WTC11 (cell line): ENCODE results near the gene ARSB. TPM values are rescaled to one million over a fixed set of nuclear protein-coding genes. Genes with fewer than 3 reads are reported as not detected.

Experiments
- ATAC-seq: fragments of 200-7000 bp; cut with Tn5 transposase; 2 replicates; pipeline ENCODE4 v1.10.0; 2021; ENCODE audit warnings: mild to moderate bottlenecking, moderate library complexity
- CTCF ChIA-PET: fragments of 300-600 bp; sonication (Branson Sonifier 250); formaldehyde crosslinking; loops from one replicate; lab custom pipeline; 2021; ENCODE audit warnings: antibody characterized with exemption; lab: Charles Lee
- POLR2A ChIA-PET: fragments of 350-600 bp; sonication (Branson Sonifier 250); formaldehyde crosslinking; loops from one replicate; lab custom pipeline; 2021; ENCODE audit warnings: antibody characterized with exemption; lab: Charles Lee
- DNase-seq: peaks from one replicate; pipeline ENCODE4 v3.0.0; 2021; ENCODE audit warnings: low spot score
- H3K27ac Mint-ChIP-seq: 2 replicates; pipeline ENCODE4 v1.8.0; 2021; ENCODE audit warnings: mixed read lengths
- H3K27me3 Mint-ChIP-seq: 2 replicates; pipeline ENCODE4 v1.8.0; 2021; ENCODE audit warnings: low read depth, mild to moderate bottlenecking, moderate library complexity, mixed read lengths
- H3K36me3 Mint-ChIP-seq: 2 replicates; pipeline ENCODE4 v1.8.0; 2021; ENCODE audit warnings: mixed read lengths
- H3K4me1 Mint-ChIP-seq: 2 replicates; pipeline ENCODE4 v1.8.0; 2022; ENCODE audit warnings: mixed read lengths
- H3K4me3 Mint-ChIP-seq: 2 replicates; pipeline ENCODE4 v1.8.0; 2021; ENCODE audit warnings: mild to moderate bottlenecking, moderate library complexity, mixed read lengths
- H3K9me3 Mint-ChIP-seq: 2 replicates; pipeline ENCODE4 v1.8.0; 2021; ENCODE audit warnings: mixed read lengths
- AFF4 ChIP-seq: sonication (generic); formaldehyde crosslinking; IDR thresholded peaks from 2 replicates; pipeline ENCODE4 v1.8.1; 2023; ENCODE audit warnings: mild to moderate bottlenecking, missing genetic modification reagents, borderline replicate concordance
- AR ChIP-seq: fragments of 250-450 bp; sonication (Bioruptor Pico); IDR thresholded peaks from 2 replicates; pipeline ENCODE4 v1.9.0; 2021; ENCODE audit warnings: mild to moderate bottlenecking
- CREB1 ChIP-seq: sonication (generic); formaldehyde crosslinking; IDR thresholded peaks from 2 replicates; pipeline ENCODE4 v1.8.0; 2023; ENCODE audit warnings: mild to moderate bottlenecking, missing genetic modification reagents
- GABPB1 ChIP-seq: sonication (generic); formaldehyde crosslinking; IDR thresholded peaks from 2 replicates; pipeline ENCODE4 v1.8.1; 2023; ENCODE audit warnings: mild to moderate bottlenecking, missing genetic modification reagents
- GTF2I ChIP-seq: fragments of 250-450 bp; sonication (Bioruptor Pico); conservative IDR thresholded peaks from 2 replicates; pipeline ENCODE4 v1.4.0; 2021; ENCODE audit warnings: mild to moderate bottlenecking
- HMGXB4 ChIP-seq: sonication (generic); formaldehyde crosslinking; IDR thresholded peaks from 2 replicates; pipeline ENCODE4 v1.8.1; 2023; ENCODE audit warnings: mild to moderate bottlenecking, moderate library complexity, missing genetic modification reagents
- NR3C1 ChIP-seq: sonication (generic); formaldehyde crosslinking; conservative IDR thresholded peaks from 2 replicates; pipeline ENCODE4 v1.8.1; 2023; ENCODE audit warnings: low read depth, mild to moderate bottlenecking, missing genetic modification reagents
- ZNF281 ChIP-seq: sonication (generic); formaldehyde crosslinking; IDR thresholded peaks from 2 replicates; pipeline ENCODE4 v1.8.0; 2023; ENCODE audit warnings: mild to moderate bottlenecking, missing genetic modification reagents
- ZNF396 ChIP-seq: fragments of 250-450 bp; sonication (Bioruptor Pico); IDR thresholded peaks from 2 replicates; pipeline ENCODE4 v1.8.0; 2021; ENCODE audit warnings: mild to moderate bottlenecking, moderate library complexity, borderline replicate concordance
- ZNF425 ChIP-seq: fragments of 250-450 bp; sonication (Bioruptor Pico); conservative IDR thresholded peaks from 2 replicates; pipeline ENCODE4 v1.9.0; 2021; ENCODE audit warnings: mild to moderate bottlenecking
- total RNA-seq: library from RNA; stranded (reverse); gene quantifications from 3 replicates; pipeline ENCODE4 v1.2.3, GENCODE V29; 2021
- TF ChIP-seq, protein P1 (sequence below): sonication (generic); formaldehyde crosslinking; IDR thresholded peaks from 2 replicates; pipeline ENCODE4 v1.8.1; 2022; ENCODE audit warnings: low read depth, mild to moderate bottlenecking, moderate library complexity, missing genetic modification reagents, borderline replicate concordance
- TF ChIP-seq, protein P2 (sequence below): sonication (generic); formaldehyde crosslinking; IDR thresholded peaks from 2 replicates; pipeline ENCODE4 v1.8.1; 2023; ENCODE audit warnings: mild to moderate bottlenecking, missing genetic modification reagents
- TF ChIP-seq, protein P3 (sequence below): sonication (generic); formaldehyde crosslinking; IDR thresholded peaks from 2 replicates; pipeline ENCODE4 v1.8.0; 2022; ENCODE audit warnings: mild to moderate bottlenecking, missing genetic modification reagents
- TF ChIP-seq, protein P4 (sequence below): sonication (generic); formaldehyde crosslinking; IDR thresholded peaks from 2 replicates; pipeline ENCODE4 v1.8.1; 2022; ENCODE audit warnings: mild to moderate bottlenecking, missing genetic modification reagents, moderate library complexity, borderline replicate concordance

The ARSB gene
- total RNA-seq, 1 experiment from 2014 or later = 9.7 TPM

DNA sequence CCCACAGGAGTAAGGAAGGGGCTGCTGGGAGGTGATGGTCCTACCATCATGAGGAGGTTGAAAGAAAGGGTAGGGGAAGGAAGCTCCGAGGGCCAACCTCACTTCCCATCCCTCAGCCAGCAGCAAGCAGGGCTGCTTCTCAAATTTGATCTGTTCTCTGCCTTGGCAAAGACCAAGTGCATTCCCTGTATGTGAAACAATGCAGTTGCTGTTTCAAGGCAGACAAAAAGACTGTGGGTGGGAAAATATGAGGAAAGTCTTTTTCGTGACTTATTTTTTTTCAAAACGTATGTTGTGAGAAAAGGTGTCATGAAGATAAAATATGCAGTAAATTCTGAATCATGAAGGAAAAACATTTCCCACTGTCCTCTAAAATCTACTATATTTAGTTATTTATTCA lies 165.9 kb downstream of the ARSB start:
- ATAC-seq (no peak), DNase-seq (no peak)
- 0 out of 2 replicates have a peak, but pooled peaks cover 6% of the 10 kb centered on the region for H3K4me1 Mint-ChIP-seq
- no peak overlapping the region; the same call in 1 of the 2 replicates for H3K27ac Mint-ChIP-seq
- ChIA-PET POLR2A (no interaction called here), CTCF (interaction anchor here (0.9 kb wide), 1 partner anchor 15 kb away, joined by 3 read pairs; no protein-coding TSS in a partner anchor)
- H3K27me3 Mint-ChIP-seq = no peaks in the 10 kb centered on the region; the same call in 1 of the 2 replicates
- H3K36me3 Mint-ChIP-seq = no peaks in the 10 kb centered on the region
- no peak overlapping the region for H3K4me3 Mint-ChIP-seq
- TF ChIP-seq, protein P1, sequence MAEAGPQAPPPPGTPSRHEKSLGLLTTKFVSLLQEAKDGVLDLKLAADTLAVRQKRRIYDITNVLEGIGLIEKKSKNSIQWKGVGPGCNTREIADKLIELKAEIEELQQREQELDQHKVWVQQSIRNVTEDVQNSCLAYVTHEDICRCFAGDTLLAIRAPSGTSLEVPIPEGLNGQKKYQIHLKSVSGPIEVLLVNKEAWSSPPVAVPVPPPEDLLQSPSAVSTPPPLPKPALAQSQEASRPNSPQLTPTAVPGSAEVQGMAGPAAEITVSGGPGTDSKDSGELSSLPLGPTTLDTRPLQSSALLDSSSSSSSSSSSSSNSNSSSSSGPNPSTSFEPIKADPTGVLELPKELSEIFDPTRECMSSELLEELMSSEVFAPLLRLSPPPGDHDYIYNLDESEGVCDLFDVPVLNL (CRISPR knock-in tag) = no peak
- TF ChIP-seq, protein P2, sequence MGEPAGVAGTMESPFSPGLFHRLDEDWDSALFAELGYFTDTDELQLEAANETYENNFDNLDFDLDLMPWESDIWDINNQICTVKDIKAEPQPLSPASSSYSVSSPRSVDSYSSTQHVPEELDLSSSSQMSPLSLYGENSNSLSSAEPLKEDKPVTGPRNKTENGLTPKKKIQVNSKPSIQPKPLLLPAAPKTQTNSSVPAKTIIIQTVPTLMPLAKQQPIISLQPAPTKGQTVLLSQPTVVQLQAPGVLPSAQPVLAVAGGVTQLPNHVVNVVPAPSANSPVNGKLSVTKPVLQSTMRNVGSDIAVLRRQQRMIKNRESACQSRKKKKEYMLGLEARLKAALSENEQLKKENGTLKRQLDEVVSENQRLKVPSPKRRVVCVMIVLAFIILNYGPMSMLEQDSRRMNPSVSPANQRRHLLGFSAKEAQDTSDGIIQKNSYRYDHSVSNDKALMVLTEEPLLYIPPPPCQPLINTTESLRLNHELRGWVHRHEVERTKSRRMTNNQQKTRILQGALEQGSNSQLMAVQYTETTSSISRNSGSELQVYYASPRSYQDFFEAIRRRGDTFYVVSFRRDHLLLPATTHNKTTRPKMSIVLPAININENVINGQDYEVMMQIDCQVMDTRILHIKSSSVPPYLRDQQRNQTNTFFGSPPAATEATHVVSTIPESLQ = no peak
- TF ChIP-seq GTF2I (CRISPR knock-in tag) (no peak), ZNF281 (CRISPR knock-in tag) (no peak), GABPB1 (CRISPR knock-in tag) (no peak), HMGXB4 (no peak), AR (CRISPR knock-in tag) (no peak), ZNF396 (CRISPR knock-in tag) (no peak), NR3C1 (CRISPR knock-in tag) (no peak), AFF4 (CRISPR knock-in tag) (no peak), CREB1 (CRISPR knock-in tag) (no peak), ZNF425 (CRISPR knock-in tag) (no peak)
- TF ChIP-seq, protein P3, sequence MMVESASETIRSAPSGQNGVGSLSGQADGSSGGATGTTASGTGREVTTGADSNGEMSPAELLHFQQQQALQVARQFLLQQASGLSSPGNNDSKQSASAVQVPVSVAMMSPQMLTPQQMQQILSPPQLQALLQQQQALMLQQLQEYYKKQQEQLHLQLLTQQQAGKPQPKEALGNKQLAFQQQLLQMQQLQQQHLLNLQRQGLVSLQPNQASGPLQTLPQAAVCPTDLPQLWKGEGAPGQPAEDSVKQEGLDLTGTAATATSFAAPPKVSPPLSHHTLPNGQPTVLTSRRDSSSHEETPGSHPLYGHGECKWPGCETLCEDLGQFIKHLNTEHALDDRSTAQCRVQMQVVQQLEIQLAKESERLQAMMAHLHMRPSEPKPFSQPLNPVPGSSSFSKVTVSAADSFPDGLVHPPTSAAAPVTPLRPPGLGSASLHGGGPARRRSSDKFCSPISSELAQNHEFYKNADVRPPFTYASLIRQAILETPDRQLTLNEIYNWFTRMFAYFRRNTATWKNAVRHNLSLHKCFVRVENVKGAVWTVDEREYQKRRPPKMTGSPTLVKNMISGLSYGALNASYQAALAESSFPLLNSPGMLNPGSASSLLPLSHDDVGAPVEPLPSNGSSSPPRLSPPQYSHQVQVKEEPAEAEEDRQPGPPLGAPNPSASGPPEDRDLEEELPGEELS (CRISPR knock-in tag) = no peak
- TF ChIP-seq, protein P4, sequence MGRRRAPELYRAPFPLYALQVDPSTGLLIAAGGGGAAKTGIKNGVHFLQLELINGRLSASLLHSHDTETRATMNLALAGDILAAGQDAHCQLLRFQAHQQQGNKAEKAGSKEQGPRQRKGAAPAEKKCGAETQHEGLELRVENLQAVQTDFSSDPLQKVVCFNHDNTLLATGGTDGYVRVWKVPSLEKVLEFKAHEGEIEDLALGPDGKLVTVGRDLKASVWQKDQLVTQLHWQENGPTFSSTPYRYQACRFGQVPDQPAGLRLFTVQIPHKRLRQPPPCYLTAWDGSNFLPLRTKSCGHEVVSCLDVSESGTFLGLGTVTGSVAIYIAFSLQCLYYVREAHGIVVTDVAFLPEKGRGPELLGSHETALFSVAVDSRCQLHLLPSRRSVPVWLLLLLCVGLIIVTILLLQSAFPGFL (CRISPR knock-in tag) = no peak
- no peaks in the 10 kb centered on the region for H3K9me3 Mint-ChIP-seq
